ENCODE measurements around the gene ZNHIT2.

ZNHIT2 gene

DNA sequence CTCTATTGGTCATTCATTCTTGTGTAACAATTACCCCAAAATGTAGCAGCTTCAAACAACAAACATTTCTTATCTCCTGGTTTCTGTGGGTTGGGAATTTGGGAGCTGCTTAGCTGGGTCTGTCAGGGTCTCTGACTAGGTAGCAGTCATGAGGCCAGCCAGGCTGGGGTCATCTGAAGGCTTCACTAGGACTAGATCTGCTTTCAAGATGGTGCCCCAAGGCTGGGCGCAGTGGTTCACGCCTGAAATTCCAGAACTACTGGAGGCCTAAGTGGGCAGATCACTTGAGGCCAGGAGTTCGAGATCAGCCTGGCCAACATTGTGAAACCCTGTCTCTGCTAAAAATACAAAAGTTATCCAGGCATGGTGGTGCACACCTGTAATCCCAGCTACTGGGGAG, 39.4 kb upstream of the ZNHIT2 start:
- H3K79me2 ChIP-seq (ENCODE audit: insufficient read depth, low read length), result no peaks in the 10 kb centered on the region
- ATAC-seq (ENCODE audit: insufficient read depth, low read depth) (no peak), DNase-seq (no peak)
- H3K4me1 ChIP-seq (ENCODE audit: insufficient read depth, low read length), result no peaks in the 10 kb centered on the region
- H4K20me1 ChIP-seq (ENCODE audit: insufficient read depth, low read length), result no peaks in the 10 kb centered on the region
- no peak overlapping the region for H3K4me2 ChIP-seq (ENCODE audit: insufficient read depth, low read length)
- H3K4me3 ChIP-seq (ENCODE audit: low read depth in 1 of 2, low read length in 2 of 2), result no peak overlapping the region
- no peak overlapping the region for H3K27ac ChIP-seq (ENCODE audit: low read length)
- peaks cover 6% of the 10 kb centered on the region for H3K27me3 ChIP-seq (ENCODE audit: insufficient read depth, low read length, poor library complexity)
- no peak overlapping the region for H2AFZ ChIP-seq (ENCODE audit: low read depth, low read length)
- no peak overlapping the region for H3K9ac ChIP-seq (ENCODE audit: low read depth, low read length)
- no peak for TF ChIP-seq EZH2 (IDR thresholded peaks at IDR 0.05; ENCODE audit: borderline replicate concordance, low read depth, low read length, severe bottlenecking)
- TF ChIP-seq, protein P1, sequence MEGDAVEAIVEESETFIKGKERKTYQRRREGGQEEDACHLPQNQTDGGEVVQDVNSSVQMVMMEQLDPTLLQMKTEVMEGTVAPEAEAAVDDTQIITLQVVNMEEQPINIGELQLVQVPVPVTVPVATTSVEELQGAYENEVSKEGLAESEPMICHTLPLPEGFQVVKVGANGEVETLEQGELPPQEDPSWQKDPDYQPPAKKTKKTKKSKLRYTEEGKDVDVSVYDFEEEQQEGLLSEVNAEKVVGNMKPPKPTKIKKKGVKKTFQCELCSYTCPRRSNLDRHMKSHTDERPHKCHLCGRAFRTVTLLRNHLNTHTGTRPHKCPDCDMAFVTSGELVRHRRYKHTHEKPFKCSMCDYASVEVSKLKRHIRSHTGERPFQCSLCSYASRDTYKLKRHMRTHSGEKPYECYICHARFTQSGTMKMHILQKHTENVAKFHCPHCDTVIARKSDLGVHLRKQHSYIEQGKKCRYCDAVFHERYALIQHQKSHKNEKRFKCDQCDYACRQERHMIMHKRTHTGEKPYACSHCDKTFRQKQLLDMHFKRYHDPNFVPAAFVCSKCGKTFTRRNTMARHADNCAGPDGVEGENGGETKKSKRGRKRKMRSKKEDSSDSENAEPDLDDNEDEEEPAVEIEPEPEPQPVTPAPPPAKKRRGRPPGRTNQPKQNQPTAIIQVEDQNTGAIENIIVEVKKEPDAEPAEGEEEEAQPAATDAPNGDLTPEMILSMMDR (IDR thresholded peaks at IDR 0.05; ENCODE audit: borderline replicate concordance, extremely low read depth, low read length, poor library complexity, severe bottlenecking), result no peak
- no peaks in the 10 kb centered on the region for H3K9me3 ChIP-seq (ENCODE audit: insufficient read depth, low read length, severe bottlenecking)
- no peaks in the 10 kb centered on the region for H3K36me3 ChIP-seq (ENCODE audit: insufficient read depth, low read length)

DNA sequence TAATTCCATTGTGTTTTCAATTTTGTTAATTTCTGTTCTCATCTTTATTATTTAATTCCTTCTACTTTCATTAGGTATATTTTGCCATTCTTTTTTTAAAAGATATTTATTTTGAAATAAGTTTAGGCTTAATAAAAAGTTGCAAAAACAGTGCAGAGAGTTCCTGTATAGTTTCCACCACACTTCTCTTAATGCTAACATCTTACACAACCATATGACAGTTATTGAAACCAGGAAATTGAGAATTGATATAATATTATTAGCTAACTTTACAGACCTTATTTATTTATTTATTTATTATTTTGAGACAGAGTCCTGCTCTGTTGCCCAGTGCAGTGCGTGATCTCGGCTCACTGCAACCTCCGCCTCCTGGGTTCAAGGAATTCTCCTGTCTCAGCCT, 38.8 kb upstream of the ZNHIT2 start:
- ATAC-seq (ENCODE audit: insufficient read depth, low read depth) (no peak), DNase-seq (no peak)
- Histone ChIP-seq H3K4me3 (ENCODE audit: low read depth in 1 of 2, low read length in 2 of 2) (no peak overlapping the region), H2AFZ (ENCODE audit: low read depth, low read length) (no peak overlapping the region), H3K27me3 (ENCODE audit: insufficient read depth, low read length, poor library complexity) (peaks cover 6% of the 10 kb centered on the region), H3K79me2 (ENCODE audit: insufficient read depth, low read length) (no peaks in the 10 kb centered on the region), H3K36me3 (ENCODE audit: insufficient read depth, low read length) (no peaks in the 10 kb centered on the region), H4K20me1 (ENCODE audit: insufficient read depth, low read length) (no peaks in the 10 kb centered on the region), H3K4me2 (ENCODE audit: insufficient read depth, low read length) (no peak overlapping the region), H3K4me1 (ENCODE audit: insufficient read depth, low read length) (no peaks in the 10 kb centered on the region), H3K9me3 (ENCODE audit: insufficient read depth, low read length, severe bottlenecking) (no peaks in the 10 kb centered on the region), H3K27ac (ENCODE audit: low read length) (no peak overlapping the region), H3K9ac (ENCODE audit: low read depth, low read length) (no peak overlapping the region)
- TF ChIP-seq, protein P1 (IDR thresholded peaks at IDR 0.05; ENCODE audit: borderline replicate concordance, extremely low read depth, low read length, poor library complexity, severe bottlenecking), result no peak
- no peak for TF ChIP-seq EZH2 (IDR thresholded peaks at IDR 0.05; ENCODE audit: borderline replicate concordance, low read depth, low read length, severe bottlenecking)

GRCh38 chr11:65152122-65152521, 34.6 kb upstream of the ZNHIT2 start:
- Histone ChIP-seq H3K4me3 (ENCODE audit: low read depth in 1 of 2, low read length in 2 of 2) (no peak overlapping the region), H3K27ac (ENCODE audit: low read length) (no peak overlapping the region), H4K20me1 (ENCODE audit: insufficient read depth, low read length) (no peaks in the 10 kb centered on the region), H3K4me1 (ENCODE audit: insufficient read depth, low read length) (no peaks in the 10 kb centered on the region), H3K4me2 (ENCODE audit: insufficient read depth, low read length) (no peak overlapping the region), H3K36me3 (ENCODE audit: insufficient read depth, low read length) (no peaks in the 10 kb centered on the region), H3K27me3 (ENCODE audit: insufficient read depth, low read length, poor library complexity) (peaks cover 3% of the 10 kb centered on the region), H2AFZ (ENCODE audit: low read depth, low read length) (no peak overlapping the region), H3K9me3 (ENCODE audit: insufficient read depth, low read length, severe bottlenecking) (peaks cover 3% of the 10 kb centered on the region), H3K79me2 (ENCODE audit: insufficient read depth, low read length) (no peaks in the 10 kb centered on the region), H3K9ac (ENCODE audit: low read depth, low read length) (no peak overlapping the region)
- no peak for TF ChIP-seq EZH2 (IDR thresholded peaks at IDR 0.05; ENCODE audit: borderline replicate concordance, low read depth, low read length, severe bottlenecking)
- TF ChIP-seq, protein P1 (IDR thresholded peaks at IDR 0.05; ENCODE audit: borderline replicate concordance, extremely low read depth, low read length, poor library complexity, severe bottlenecking), result no peak
- DNase-seq (no peak), ATAC-seq (ENCODE audit: insufficient read depth, low read depth) (no peak)

All from DND-41 (cell line).